CD4-positive, alpha-beta T cell treated with Interleukin-12 subunit alpha and Interleukin-12 subunit beta, for 1 hour (primary cell): ENCODE data around the gene TMEM205.
"Not testable (repeated sequence)": the region's sequence is repeated elsewhere in the genome, so short reads cannot be mapped to it uniquely, and the experiment has no call there.

ENCODE experiments used
- DNase-seq: peaks from one replicate; pipeline ENCODE4 v3.0.0-alpha.2; 2020

Gene TMEM205

GRCh38 chr19:11346104-11346940 lies at the start of gene TMEM205, which contains the start of gene CCDC159:
TMEM205 (minus strand) TSS chr19:11346268; CDS start chr19:11345619, 649 bp downstream.
CCDC159 (plus strand) TSS chr19:11346519; CDS start chr19:11346607, 88 bp downstream.
- DNase-seq: peak; percentile 99

GRCh38 chr19:11390933-11391680 lies 45.0 kb upstream of the TMEM205 start:
- DNase-seq: no peak

DNA sequence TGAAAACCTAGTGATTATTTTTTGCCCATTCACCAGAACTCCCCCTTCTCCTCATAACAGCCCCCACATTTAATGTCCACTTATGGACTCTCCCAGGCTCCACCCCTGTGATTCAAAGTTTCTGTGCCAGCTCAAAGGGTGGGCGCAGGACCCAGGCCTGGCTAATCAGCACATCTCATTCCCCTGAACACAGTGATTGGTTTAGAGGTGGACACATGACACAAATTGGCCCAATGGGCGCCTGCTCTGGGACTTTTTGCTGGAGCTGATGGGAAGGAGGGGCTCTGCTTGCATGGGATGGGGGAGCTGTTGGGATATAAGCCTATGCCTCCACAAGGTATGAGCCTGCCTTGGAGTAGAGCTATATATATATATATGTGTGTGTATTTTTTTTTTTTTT lies 44.3 kb upstream of the TMEM205 start:
- no peak for DNase-seq

DNA sequence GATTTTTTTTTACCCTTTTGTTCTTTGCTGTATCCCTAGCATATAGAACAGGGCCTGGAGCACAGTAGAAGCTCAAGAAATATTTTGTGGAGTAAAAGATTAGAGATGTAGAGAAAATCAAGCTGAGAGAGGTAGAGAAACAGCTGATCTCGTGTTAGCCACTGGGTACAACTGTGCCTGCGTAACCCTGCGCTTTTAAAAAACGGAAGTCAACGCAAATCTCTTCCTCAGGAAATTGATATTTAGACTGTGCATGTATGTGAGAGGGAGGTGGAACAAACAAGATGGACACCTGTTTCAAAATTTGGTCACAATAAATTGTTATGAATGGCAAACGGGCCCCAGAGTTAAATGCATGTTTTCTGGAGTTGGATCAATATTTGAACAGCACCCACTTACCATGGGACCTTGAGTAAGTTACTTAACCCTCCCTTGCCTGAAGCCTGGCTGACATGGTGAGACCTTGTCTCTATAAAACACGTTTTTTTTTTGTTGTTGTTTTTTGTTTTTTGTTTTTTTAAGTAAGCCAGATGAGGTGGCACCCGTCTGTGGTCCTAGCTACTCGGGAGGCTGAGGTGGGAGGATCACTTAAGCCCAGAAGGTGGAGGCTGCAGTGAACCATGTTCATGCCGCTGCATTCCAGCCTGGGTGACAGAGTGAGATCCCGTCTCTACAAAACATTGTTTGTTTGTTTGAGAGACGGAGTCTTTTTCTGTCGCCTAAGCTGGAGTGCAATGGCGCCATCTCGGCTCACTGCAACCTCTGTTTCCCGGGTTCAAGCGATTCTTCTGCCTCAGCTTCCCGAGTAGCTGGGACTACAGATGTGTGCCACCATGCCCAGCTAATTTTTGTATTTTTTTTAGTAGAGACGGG lies 41.3 kb upstream of the TMEM205 start:
- DNase-seq: no peak

DNA sequence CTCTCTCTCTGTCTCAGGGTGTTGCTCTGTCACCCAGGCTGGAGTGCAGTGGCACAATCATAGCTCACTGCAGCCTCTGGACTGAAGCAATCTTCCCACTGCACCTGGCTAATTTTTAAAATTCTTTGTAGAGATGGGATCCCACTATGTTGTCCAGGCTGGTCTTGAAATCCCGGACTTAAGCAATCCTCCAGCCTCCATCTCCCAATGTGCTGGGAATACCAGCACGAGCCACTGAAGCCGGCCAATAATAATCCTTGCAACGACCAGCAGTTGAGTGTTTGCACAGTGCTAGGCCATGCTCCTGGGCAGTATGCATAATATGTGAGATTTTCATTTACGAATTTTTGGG lies 38.7 kb upstream of the TMEM205 start:
- DNase-seq: no peak

- DNase-seq: no peak
Observed at GRCh38 chr19:11383706-11384048, 37.6 kb upstream of the TMEM205 start.

- DNase-seq: peak; percentile 43
Observed at GRCh38 chr19:11382898-11383705, 37.0 kb upstream of the TMEM205 start.

DNA sequence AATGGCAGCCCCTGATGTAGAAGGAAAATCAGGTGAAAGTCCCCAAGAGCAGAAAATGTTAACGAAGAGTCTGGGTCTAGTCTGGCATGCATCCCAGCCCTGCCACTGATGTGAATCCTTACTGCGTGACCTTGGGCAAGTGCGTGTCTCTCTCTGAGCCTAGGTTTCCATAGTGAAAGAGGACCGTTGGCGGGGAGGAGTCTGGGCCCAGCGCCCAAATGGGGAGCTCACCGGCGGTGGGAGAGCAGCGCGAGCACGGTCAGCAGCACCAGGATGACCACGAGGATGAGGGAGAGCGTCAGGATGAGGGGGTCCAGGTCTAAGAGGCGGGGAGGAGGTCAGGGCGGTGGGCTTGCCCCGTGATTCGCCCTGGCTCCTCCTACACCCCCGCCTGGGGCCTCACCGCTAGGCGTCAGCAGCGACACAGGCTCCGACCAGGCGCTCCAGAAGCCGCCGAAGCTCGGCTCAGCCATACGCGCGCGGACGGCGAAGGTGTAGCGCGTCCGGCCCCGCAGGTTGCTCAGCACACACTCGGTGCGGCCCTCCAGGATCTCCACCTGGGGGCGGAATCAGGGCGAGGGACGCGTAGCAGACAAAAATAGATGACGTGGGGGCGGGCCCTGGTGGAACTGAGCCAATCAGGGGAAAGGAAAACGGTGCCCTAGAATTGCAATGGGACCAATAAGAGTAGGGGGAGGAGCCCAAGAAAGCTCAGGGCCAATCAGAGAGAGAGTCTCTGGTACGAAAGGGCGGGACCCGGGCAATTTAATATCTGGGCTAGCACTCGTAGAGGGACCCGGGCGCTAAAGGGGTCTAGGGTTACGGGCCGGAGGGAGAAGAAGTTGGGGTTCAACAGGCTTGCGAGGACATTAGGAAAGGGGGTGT lies 34.8 kb upstream of the TMEM205 start:
- peak; percentile 99 for DNase-seq

- no peak for DNase-seq
Observed at GRCh38 chr19:11379857-11380350, 33.8 kb upstream of the TMEM205 start.

DNA sequence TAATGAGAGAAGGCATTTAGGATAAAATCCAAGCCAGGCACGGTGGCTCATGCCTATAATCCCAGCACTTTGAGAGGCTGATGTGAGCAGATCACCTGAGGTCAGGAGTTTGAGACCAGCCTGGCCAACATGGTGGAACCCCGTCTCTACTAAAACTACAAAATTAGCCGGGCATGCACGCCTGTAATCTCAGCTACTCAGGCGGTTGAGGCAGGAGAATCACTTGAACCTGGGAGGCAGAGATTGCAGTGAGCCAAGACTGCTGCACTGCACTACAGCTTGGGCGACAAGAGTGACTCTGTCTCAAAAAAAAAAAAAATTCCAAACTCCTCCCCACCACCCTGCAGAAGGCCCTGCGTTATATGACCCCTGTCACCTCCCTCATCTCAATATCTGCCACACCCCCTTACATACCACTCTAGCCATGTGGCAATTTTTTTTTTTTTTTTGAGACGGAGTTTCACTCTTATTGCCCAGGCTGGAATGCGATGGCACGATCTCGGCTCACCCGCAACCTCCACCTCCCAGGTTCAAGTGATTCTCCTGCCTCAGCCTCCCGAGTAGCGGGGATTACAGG lies 33.3 kb upstream of the TMEM205 start:
- not testable (repeated sequence) for DNase-seq

- no peak for DNase-seq
Observed at GRCh38 chr19:11378319-11379189, 32.5 kb upstream of the TMEM205 start.

- no peak for DNase-seq
Observed at GRCh38 chr19:11377756-11378155, 31.7 kb upstream of the TMEM205 start.

DNA sequence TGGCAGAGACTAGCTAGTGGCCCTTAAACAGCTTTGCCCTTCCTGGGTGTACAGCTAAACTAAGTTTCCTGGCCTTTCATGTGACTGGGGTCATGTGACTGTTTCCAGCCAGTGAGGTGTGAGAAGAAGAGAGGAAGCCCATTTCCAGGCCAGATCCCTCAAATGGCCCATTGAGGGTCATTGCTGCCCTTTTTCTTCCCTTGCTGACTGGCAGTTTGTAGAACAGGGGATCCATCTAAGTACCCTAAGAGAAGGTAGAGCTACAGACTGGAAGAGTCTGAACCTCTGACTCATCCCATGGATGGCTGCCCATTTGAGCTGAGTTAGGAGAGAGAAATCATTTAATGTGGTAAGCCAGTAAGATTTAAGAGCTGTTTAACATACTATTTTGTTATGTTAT lies 31.2 kb upstream of the TMEM205 start:
- DNase-seq: no peak

- DNase-seq: peak; percentile 79
Observed at GRCh38 chr19:11375143-11375948, 29.3 kb upstream of the TMEM205 start.

DNA sequence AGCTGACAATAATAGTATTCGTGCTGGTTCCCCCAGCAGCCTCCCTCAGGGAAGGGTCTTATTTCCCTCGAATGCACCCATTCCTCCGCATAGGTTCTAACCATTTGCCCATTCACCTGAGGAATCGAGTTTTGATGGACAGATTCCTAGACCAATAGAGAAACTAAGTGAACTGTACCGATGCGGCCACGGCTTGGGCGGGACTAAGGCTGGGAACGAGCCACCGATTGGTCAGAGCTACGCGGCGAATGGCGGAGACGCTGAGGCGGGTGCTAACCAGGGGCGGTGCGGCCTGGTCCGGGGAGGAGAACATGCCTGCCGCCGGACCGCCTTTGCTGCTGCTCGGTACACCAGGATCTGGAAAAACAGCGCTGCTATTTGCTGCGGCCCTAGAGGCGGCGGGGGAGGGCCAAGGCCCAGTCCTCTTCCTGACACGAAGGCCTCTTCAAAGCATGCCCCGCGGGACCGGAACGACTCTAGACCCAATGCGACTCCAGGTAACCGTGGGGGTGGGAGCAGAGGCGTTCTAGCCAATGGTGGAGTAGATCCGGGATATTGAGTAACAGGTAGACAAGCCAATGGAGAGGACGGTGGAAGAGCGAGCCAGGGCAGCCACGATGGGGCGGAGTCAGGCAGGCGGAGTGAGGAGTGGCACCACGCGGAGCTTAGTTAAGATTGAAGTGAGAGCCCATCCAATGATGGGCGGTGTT lies 28.5 kb upstream of the TMEM205 start, which contains the start of gene SWSAP1:
Gene SWSAP1, plus strand, starts transcription at position 234 of the 710 bp plus-strand sequence. Its CDS starts 15 bp downstream, at position 249.
- DNase-seq: peak; percentile 99

- no peak for DNase-seq
Observed at GRCh38 chr19:11373885-11374432, 27.9 kb upstream of the TMEM205 start.

DNA sequence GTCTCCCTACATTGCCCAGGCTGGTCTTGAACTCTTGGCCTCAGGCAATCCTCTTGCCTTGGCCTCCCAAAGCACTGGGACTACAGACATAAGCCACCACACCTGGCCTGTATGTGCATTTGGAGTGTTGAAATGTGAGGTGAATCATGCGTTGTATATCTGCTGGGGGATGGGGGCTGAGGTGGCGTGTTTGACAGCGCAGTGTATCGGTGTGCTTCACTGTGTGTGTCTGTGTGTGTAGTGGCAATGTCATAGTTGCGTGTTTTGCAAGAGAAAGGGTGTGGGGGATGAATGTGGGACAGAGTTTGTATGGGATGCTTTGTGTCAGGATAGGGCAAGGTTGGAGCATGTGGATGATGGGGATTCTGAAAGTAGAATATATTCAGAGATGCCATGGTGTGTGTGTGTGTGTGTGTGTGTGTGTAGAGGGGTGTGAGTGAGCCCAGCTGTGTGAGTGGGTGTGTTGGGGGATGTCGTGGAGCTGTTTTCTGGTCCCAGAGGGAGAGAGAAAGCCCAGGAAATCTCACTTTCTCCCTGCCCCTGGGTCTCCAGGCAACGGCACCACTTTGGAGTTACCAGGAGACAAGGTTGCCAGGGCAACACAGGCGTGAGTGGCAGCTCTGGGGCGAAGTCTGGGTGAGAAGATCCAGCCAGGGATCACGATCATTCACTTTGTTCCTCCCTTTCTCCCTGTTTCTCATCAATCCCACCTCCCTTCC lies 27.3 kb upstream of the TMEM205 start:
- DNase-seq: no peak
